Activated T-helper 17 cell treated with anti-CD3 and anti-CD28 coated beads, Interleukin-2, amount 50 U/mL, for 72 hours (primary cell): ENCODE results near the gene ITPR2. TPM values are rescaled to one million over a fixed set of nuclear protein-coding genes. Genes with fewer than 3 reads are reported as not detected.

ENCODE experiments used
- ATAC-seq: fragments of 150-1000 bp; cut with Tn5 transposase; replicated peaks from 2 replicates; pipeline ENCODE4 v1.10.0; 2021; ENCODE audit warnings: mild to moderate bottlenecking, moderate library complexity
- H3K27ac Mint-ChIP-seq: one replicate; pipeline ENCODE4 v1.8.0; 2022; ENCODE audit warnings: mixed read lengths
- H3K27me3 Mint-ChIP-seq: one replicate; pipeline ENCODE4 v1.8.0; 2022; ENCODE audit warnings: mixed read lengths
- H3K36me3 Mint-ChIP-seq: one replicate; pipeline ENCODE4 v1.8.0; 2022; ENCODE audit warnings: low read depth, mild to moderate bottlenecking, mixed read lengths
- H3K4me1 Mint-ChIP-seq: one replicate; pipeline ENCODE4 v1.8.0; 2022; ENCODE audit warnings: mixed read lengths
- H3K4me3 Mint-ChIP-seq: one replicate; pipeline ENCODE4 v1.8.0; 2022; ENCODE audit warnings: mild to moderate bottlenecking, mixed read lengths
- H3K9me3 Mint-ChIP-seq: one replicate; pipeline ENCODE4 v1.8.0; 2022; ENCODE audit warnings: mixed read lengths
- total RNA-seq, 2 donors: library from RNA; stranded (reverse); gene quantifications; one replicate each; pipeline ENCODE4 v1.2.3, GENCODE V29; 2022

The ITPR2 gene
- total RNA-seq, 2 donors from 2014 or later: 37.1 to 48.2 TPM

GRCh38 chr12:26383041-26383440 is 450.0 kb downstream of the ITPR2 start:
- Mint-ChIP-seq H3K4me1 (no peaks in the 10 kb centered on the region), H3K9me3 (peaks cover 8% of the 10 kb centered on the region), H3K27me3 (no peaks in the 10 kb centered on the region), H3K36me3 (peaks cover 62% of the 10 kb centered on the region), H3K4me3 (no peak overlapping the region), H3K27ac (no peak overlapping the region)
- no peak for ATAC-seq

GRCh38 chr12:26380897-26381296 is 452.1 kb downstream of the ITPR2 start:
- H3K4me1 Mint-ChIP-seq: no peaks in the 10 kb centered on the region
- peaks cover 41% of the 10 kb centered on the region for H3K36me3 Mint-ChIP-seq
- H3K4me3 Mint-ChIP-seq: no peak overlapping the region
- no peak overlapping the region for H3K27ac Mint-ChIP-seq
- H3K9me3 Mint-ChIP-seq: peaks cover 8% of the 10 kb centered on the region
- no peaks in the 10 kb centered on the region for H3K27me3 Mint-ChIP-seq
- no peak for ATAC-seq

DNA sequence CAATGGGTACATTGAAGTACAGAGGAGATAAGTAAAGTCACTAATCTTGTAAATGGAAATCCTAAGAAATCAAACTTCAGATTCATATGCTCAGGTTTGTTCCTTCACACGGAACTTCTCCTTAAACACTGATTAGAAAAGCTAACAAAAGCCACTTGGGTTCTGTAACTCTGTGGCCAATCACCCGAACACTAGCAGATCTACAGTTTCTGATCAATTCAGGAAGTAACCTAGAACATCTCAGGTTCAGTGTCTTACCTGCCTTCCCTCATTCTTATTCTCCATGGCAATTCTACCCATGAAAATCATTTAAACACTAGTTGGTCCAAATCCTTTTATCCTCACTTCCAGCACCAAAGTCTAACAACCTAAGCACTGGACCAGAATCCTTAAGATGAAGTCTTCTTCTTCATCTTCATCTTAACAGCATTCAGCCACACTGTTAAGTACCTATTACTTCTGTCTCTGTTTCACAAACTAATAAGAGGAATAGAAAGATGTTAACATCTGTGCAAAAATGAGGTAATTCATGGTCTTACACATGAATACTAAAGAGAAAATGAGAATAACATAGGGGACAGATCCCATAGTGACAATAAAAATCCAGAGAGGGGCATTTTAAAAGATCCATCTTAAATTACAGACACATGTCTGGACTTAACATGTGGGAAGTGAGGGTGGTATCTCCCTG is 453.1 kb downstream of the ITPR2 start:
- Mint-ChIP-seq H3K9me3 (peaks cover 4% of the 10 kb centered on the region), H3K4me1 (no peaks in the 10 kb centered on the region), H3K27ac (no peak overlapping the region), H3K4me3 (no peak overlapping the region), H3K27me3 (no peaks in the 10 kb centered on the region), H3K36me3 (peaks cover 31% of the 10 kb centered on the region)
- ATAC-seq: no peak

DNA sequence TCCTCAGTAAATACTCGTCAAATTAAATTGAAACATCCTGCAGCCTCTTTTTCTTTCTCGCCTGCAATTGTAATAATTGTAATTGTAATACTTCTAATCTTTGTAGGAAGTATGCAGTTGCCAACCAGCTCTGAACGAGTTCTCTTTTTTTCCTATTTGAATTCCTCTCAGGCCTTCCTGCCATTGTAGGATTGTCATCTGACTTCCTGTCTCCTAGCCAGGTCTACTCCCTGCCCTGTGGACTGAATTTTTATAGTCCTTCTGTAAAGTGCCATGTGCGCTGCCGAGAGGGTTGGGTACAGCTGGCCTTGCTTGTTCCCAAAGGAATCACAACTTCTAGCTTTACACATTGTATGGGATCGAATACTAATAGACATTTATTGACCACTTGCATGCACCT is 454.3 kb downstream of the ITPR2 start:
- Mint-ChIP-seq H3K27me3 (no peaks in the 10 kb centered on the region), H3K36me3 (peaks cover 19% of the 10 kb centered on the region), H3K4me1 (no peaks in the 10 kb centered on the region), H3K9me3 (no peaks in the 10 kb centered on the region), H3K4me3 (no peak overlapping the region), H3K27ac (no peak overlapping the region)
- no peak for ATAC-seq

GRCh38 chr12:26374934-26375680 is 457.9 kb downstream of the ITPR2 start:
- Mint-ChIP-seq H3K4me1 (no peaks in the 10 kb centered on the region), H3K4me3 (no peak overlapping the region), H3K27me3 (no peaks in the 10 kb centered on the region), H3K36me3 (peaks cover 8% of the 10 kb centered on the region), H3K9me3 (no peaks in the 10 kb centered on the region), H3K27ac (no peak overlapping the region)
- no peak for ATAC-seq

DNA sequence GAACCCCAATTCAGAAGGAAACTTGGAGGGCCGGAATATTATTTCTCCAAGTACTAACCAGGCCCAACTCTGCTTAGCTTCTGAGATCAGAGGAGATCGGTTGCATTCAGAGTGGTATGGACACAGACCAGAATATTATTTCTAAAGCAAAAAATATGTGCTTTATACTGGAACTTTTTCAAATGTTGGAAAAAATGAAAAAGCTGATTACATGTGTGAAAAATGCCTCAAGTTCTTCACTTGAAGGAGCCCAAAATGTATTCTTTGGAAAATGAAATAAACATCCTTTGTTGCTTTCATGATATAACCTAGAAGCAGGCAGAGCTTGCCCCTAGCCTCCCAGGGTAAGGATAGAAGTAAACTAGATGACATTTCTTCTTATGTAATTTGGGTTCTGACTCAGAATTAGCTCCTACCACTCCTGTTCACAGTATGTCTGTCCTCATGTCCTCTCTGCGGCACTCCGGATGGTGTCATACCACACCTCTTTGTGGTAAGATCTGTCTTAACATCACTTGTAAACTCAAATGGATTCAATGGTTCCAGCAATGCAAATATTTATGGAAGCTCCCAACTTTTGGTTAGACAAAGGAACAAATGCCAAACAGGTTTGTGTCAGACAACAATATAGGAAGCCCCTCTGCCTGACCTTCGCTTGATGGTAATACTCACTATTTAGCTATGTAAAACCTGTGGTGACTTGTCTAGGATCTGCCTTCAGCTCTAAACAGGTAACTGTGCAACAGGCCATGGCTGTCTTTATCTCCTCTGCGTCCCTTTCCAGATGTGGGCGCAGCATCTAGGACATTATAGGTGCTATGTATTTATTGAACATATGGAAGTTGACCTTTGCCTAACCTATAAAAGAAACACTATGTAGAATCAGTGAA is 459.1 kb downstream of the ITPR2 start:
- ATAC-seq: no peak
- H3K27me3 Mint-ChIP-seq: no peaks in the 10 kb centered on the region
- no peaks in the 10 kb centered on the region for H3K4me1 Mint-ChIP-seq
- no peaks in the 10 kb centered on the region for H3K9me3 Mint-ChIP-seq
- no peak overlapping the region for H3K4me3 Mint-ChIP-seq
- H3K27ac Mint-ChIP-seq: no peak overlapping the region
- H3K36me3 Mint-ChIP-seq: no peaks in the 10 kb centered on the region

DNA sequence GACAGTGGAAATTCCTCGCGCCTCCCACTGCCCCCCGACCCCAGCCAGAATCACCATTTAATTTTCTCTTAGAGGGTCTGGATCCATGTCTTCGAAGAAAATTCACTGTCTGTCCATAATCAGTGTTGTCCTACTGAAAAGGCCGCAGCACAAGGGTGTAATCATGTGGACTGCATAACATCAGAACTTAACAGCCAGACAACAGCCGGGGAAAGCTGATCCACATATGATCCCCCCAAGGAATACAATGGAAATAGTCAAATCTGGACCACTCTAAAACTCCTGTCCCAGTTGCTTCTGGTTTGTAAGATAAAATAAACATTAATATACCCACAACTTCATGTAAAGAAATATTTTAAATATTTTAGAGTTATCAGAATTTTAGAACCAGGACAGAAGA is 460.1 kb downstream of the ITPR2 start:
- Mint-ChIP-seq H3K27me3 (no peaks in the 10 kb centered on the region), H3K4me1 (no peaks in the 10 kb centered on the region), H3K36me3 (no peaks in the 10 kb centered on the region), H3K27ac (no peak overlapping the region), H3K9me3 (no peaks in the 10 kb centered on the region), H3K4me3 (no peak overlapping the region)
- ATAC-seq: no peak

- no peak for ATAC-seq
- Mint-ChIP-seq H3K27me3 (no peaks in the 10 kb centered on the region), H3K9me3 (no peaks in the 10 kb centered on the region), H3K36me3 (peaks cover 4% of the 10 kb centered on the region), H3K27ac (no peak overlapping the region), H3K4me3 (no peak overlapping the region), H3K4me1 (no peaks in the 10 kb centered on the region)
Measured at GRCh38 chr12:26370098-26370497, 462.9 kb downstream of the ITPR2 start.

GRCh38 chr12:26369588-26369987 is 463.4 kb downstream of the ITPR2 start:
- ATAC-seq: no peak

GRCh38 chr12:26367991-26368730 is 464.8 kb downstream of the ITPR2 start:
- Mint-ChIP-seq H3K4me1 (no peaks in the 10 kb centered on the region), H3K4me3 (no peak overlapping the region), H3K9me3 (no peaks in the 10 kb centered on the region), H3K27me3 (no peaks in the 10 kb centered on the region), H3K36me3 (peaks cover 4% of the 10 kb centered on the region), H3K27ac (no peak overlapping the region)
- ATAC-seq: no peak

More at GRCh38 chr12:26369588-26369987, 463.4 kb downstream of the ITPR2 start:
- H3K9me3 Mint-ChIP-seq: no peaks in the 10 kb centered on the region
- no peaks in the 10 kb centered on the region for H3K4me1 Mint-ChIP-seq
- no peak overlapping the region for H3K4me3 Mint-ChIP-seq
- H3K36me3 Mint-ChIP-seq: peaks cover 4% of the 10 kb centered on the region
- H3K27me3 Mint-ChIP-seq: no peaks in the 10 kb centered on the region
- H3K27ac Mint-ChIP-seq: no peak overlapping the region

- peaks cover 5% of the 10 kb centered on the region for H3K9me3 Mint-ChIP-seq
- peaks cover 11% of the 10 kb centered on the region for H3K36me3 Mint-ChIP-seq
- no peaks in the 10 kb centered on the region for H3K27me3 Mint-ChIP-seq
- no peaks in the 10 kb centered on the region for H3K4me1 Mint-ChIP-seq
- H3K4me3 Mint-ChIP-seq: no peak overlapping the region
- no peak for ATAC-seq
- H3K27ac Mint-ChIP-seq: no peak overlapping the region
Measured at GRCh38 chr12:26361964-26362363, 471.0 kb downstream of the ITPR2 start.

DNA sequence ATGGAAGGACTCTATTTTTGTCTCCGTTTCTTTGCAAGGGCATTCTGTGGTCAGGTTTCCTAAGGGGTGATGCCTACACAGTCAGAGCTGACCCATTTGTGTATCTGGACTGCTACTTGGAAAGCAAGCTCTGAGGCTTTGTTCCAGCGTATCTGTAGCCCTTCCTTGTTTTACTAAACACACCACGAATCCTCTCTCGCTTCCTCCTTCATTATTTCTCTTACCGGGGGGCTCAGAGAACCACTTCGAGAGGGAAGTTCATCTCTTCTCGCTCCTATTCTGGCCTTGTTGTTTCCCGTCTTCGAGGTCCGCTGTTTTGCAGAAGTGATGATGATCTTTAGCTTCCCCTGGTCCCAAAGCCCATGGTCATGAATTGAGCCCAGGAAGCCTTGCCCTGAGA is 472.9 kb downstream of the ITPR2 start:
- ATAC-seq: no peak
- Mint-ChIP-seq H3K9me3 (peaks cover 5% of the 10 kb centered on the region), H3K36me3 (peaks cover 6% of the 10 kb centered on the region), H3K4me1 (no peaks in the 10 kb centered on the region), H3K4me3 (no peak overlapping the region), H3K27ac (no peak overlapping the region), H3K27me3 (no peaks in the 10 kb centered on the region)

DNA sequence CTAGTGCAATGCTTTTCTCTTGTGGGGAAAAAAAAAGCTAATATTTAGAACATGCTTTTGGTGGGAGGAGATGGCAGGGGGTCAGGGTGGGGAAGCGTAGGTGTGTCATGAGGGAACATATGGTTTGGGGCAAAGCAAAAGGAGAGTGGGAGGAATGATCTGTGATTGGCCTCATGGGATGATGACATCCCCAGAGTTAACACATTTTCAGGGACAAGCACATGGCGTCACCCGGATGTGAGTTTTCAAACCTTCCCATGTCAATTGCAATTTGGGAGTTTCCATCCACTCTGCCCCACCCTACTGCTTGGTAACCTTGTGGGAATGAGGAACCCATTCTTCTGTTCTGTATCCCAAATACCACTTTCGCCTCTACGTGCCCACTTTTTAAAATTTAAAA is 473.4 kb downstream of the ITPR2 start:
- ATAC-seq: no peak
- Mint-ChIP-seq H3K36me3 (peaks cover 6% of the 10 kb centered on the region), H3K27ac (no peak overlapping the region), H3K9me3 (peaks cover 5% of the 10 kb centered on the region), H3K4me1 (no peaks in the 10 kb centered on the region), H3K27me3 (no peaks in the 10 kb centered on the region), H3K4me3 (no peak overlapping the region)

GRCh38 chr12:26358651-26359050 is 474.3 kb downstream of the ITPR2 start:
- Mint-ChIP-seq H3K36me3 (peaks cover 6% of the 10 kb centered on the region), H3K27me3 (no peaks in the 10 kb centered on the region), H3K4me1 (no peaks in the 10 kb centered on the region), H3K27ac (no peak overlapping the region), H3K9me3 (peaks cover 5% of the 10 kb centered on the region), H3K4me3 (no peak overlapping the region)
- ATAC-seq: no peak
